Cardiac fibroblast (primary cell): ENCODE data around the gene ISG15.

Experiments used
- DNase-seq, 2 donors: peaks; one replicate each; pipeline versions ENCODE4 v3.0.0 to v3.0.0-alpha.2; 2010; ENCODE audit warnings: low read depth in 2 of 2
- H3K4me3 ChIP-seq, 2 donors: replicated peaks in 1 of 2; 1 replicate in 1 of 2; 2 replicates in 1 of 2; pipeline ENCODE4 v1.5.1; 2011; ENCODE audit warnings: low read depth in 2 of 2, low read length in 2 of 2, mild to moderate bottlenecking in 2 of 2, moderate library complexity in 1 of 2
- CTCF ChIP-seq: IDR thresholded peaks from one replicate; pipeline ENCODE4 v1.5.1; 2011; ENCODE audit warnings: low read depth, mild to moderate bottlenecking, low read length, inconsistent platforms

ISG15 gene

GRCh38 chr1:980602-981395 lies 32.5 kb upstream of the ISG15 start:
- H3K4me3 ChIP-seq = peak overlapping the region in 1 of 2 donors; percentile 7
- DNase-seq = no peak
- TF ChIP-seq CTCF = no peak

GRCh38 chr1:981491-981954 lies 31.8 kb upstream of the ISG15 start:
- DNase-seq = no peak
- H3K4me3 ChIP-seq = no peak overlapping the region
- no peak for TF ChIP-seq CTCF

- no peak within 1 kb of the TSS for H3K4me3 ChIP-seq
- DNase-seq = no peak
- TF ChIP-seq CTCF = no peak
Observed at GRCh38 chr1:981955-982558, 31.2 kb upstream of the ISG15 start, which contains the start of gene PERM1. Gene PERM1, minus strand, starts transcription at chr1:982093. Its CDS starts 1,064 bp downstream, at chr1:981029.

- no peak for DNase-seq
- TF ChIP-seq CTCF = no peak
- no peak overlapping the region for H3K4me3 ChIP-seq
Observed at GRCh38 chr1:982765-983436, 30.4 kb upstream of the ISG15 start.

GRCh38 chr1:983798-984475 lies 29.4 kb upstream of the ISG15 start:
- DNase-seq = no peak
- H3K4me3 ChIP-seq = no peak overlapping the region
- TF ChIP-seq CTCF = peak; percentile 83

- no peak for DNase-seq
- H3K4me3 ChIP-seq = no peak overlapping the region
- TF ChIP-seq CTCF = no peak
Observed at GRCh38 chr1:984476-984814, 28.9 kb upstream of the ISG15 start.
